Neural progenitor cell (in vitro differentiated cells): Measurements from ENCODE around the gene VILL. TPM values are rescaled to one million over a fixed set of nuclear protein-coding genes. Genes with fewer than 3 reads are reported as not detected.

Experiments used
- DNase-seq: peaks from one replicate; pipeline ENCODE4 v3.0.0-alpha.2; 2016; ENCODE audit warnings: low spot score
- H2AFZ ChIP-seq: fragments of 200-600 bp; sonication (generic); replicated peaks from 2 replicates; pipeline ENCODE4 v1.6.1; 2016; ENCODE audit warnings: antibody characterized with exemption
- H3F3A ChIP-seq: fragments of 200-600 bp; sonication (generic); 2 replicates; pipeline ENCODE4 v1.6.1; 2016; ENCODE audit warnings: antibody characterized with exemption, low read depth
- H3K27ac ChIP-seq: fragments of 200-600 bp; sonication (generic); 2 replicates; pipeline ENCODE4 v1.5.1; 2016; ENCODE audit warnings: mild to moderate bottlenecking
- H3K27me3 ChIP-seq: fragments of 200-600 bp; sonication (generic); 2 replicates; pipeline ENCODE4 v1.6.1; 2016; ENCODE audit warnings: mild to moderate bottlenecking, moderate library complexity
- H3K36me3 ChIP-seq: fragments of 200-600 bp; sonication (generic); 2 replicates; pipeline ENCODE4 v1.5.1; 2016
- H3K4me1 ChIP-seq: fragments of 200-600 bp; sonication (generic); 2 replicates; pipeline ENCODE4 v1.6.1; 2016; ENCODE audit warnings: mixed run types
- H3K4me2 ChIP-seq: fragments of 200-600 bp; sonication (generic); 2 replicates; pipeline ENCODE4 v1.6.1; 2016
- H3K4me3 ChIP-seq: fragments of 200-600 bp; sonication (generic); 2 replicates; pipeline ENCODE4 v1.5.1; 2016
- H3K79me2 ChIP-seq: fragments of 200-600 bp; sonication (generic); 2 replicates; pipeline ENCODE4 v1.6.1; 2016; ENCODE audit warnings: low read depth
- H3K9ac ChIP-seq: fragments of 200-600 bp; sonication (generic); 2 replicates; pipeline ENCODE4 v1.6.1; 2016
- H3K9me3 ChIP-seq: fragments of 200-600 bp; sonication (generic); 2 replicates; pipeline ENCODE4 v1.5.1; 2016; ENCODE audit warnings: low read depth
- H4K20me1 ChIP-seq: fragments of 200-600 bp; sonication (generic); 2 replicates; pipeline ENCODE4 v1.6.1; 2016; ENCODE audit warnings: low read depth
- H3K27ac Mint-ChIP-seq: 3 replicates; pipeline ENCODE4 v1.8.0; 2021; ENCODE audit warnings: mixed read lengths
- H3K27me3 Mint-ChIP-seq: 2 replicates; pipeline ENCODE4 v1.8.0; 2022; ENCODE audit warnings: low read depth, mild to moderate bottlenecking, inconsistent platforms, moderate library complexity, mixed read lengths; ENCODE audit not compliant: insufficient read depth
- H3K36me3 Mint-ChIP-seq: 3 replicates; pipeline ENCODE4 v1.8.0; 2021; ENCODE audit warnings: mixed read lengths
- H3K4me1 Mint-ChIP-seq: 3 replicates; pipeline ENCODE4 v1.8.0; 2021; ENCODE audit warnings: mixed read lengths
- H3K4me3 Mint-ChIP-seq: 3 replicates; pipeline ENCODE4 v1.8.0; 2021; ENCODE audit warnings: mild to moderate bottlenecking, moderate library complexity, mixed read lengths
- H3K9me3 Mint-ChIP-seq: 3 replicates; pipeline ENCODE4 v1.8.0; 2020; ENCODE audit warnings: mixed read lengths
- EZH2 ChIP-seq: fragments of 200-600 bp; sonication (generic); IDR thresholded peaks from 2 replicates; pipeline ENCODE4 v1.6.1; 2017; ENCODE audit warnings: antibody characterized with exemption, mild to moderate bottlenecking, moderate library complexity
- EZH2phosphoT487 ChIP-seq: fragments of 200-600 bp; sonication (generic); IDR thresholded peaks from 2 replicates; pipeline ENCODE4 v1.6.1; 2017; ENCODE audit warnings: antibody characterized with exemption
- total RNA-seq: library from RNA; depleted of rRNA; stranded (reverse); fragments of >200 nt; gene quantifications from 2 replicates; pipeline ENCODE4 v1.2.3, GENCODE V29; 2015; ENCODE audit warnings: low replicate concordance
- TF ChIP-seq, protein P1 (sequence below): fragments of 200-600 bp; sonication (generic); IDR thresholded peaks from 2 replicates; pipeline ENCODE4 v1.5.1; 2017; ENCODE audit warnings: antibody characterized with exemption, mild to moderate bottlenecking

The VILL gene
- total RNA-seq, 1 donor from 2014 or later, result 4.9 TPM

DNA sequence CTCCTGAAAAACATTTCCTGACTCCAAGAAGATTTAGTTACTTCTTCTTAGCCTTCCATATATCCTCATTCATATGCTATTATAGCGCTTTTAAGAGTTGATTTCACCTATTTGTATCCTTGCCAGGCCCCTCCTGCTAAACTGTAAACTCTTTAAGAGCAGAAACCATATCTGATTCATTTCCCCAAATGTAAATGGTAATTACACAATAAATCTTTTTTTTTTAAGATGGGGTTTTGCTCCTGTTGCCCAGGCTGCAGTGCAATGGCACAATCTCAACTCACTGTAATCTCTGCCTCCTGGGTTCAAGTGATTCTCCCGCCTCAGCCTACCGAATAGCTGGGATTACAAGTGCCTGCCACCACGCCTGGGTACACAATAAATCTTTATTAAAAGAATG lies 52.9 kb downstream of the VILL start:
- TF ChIP-seq EZH2phosphoT487 (no peak), EZH2 (no peak)
- TF ChIP-seq, protein P1, sequence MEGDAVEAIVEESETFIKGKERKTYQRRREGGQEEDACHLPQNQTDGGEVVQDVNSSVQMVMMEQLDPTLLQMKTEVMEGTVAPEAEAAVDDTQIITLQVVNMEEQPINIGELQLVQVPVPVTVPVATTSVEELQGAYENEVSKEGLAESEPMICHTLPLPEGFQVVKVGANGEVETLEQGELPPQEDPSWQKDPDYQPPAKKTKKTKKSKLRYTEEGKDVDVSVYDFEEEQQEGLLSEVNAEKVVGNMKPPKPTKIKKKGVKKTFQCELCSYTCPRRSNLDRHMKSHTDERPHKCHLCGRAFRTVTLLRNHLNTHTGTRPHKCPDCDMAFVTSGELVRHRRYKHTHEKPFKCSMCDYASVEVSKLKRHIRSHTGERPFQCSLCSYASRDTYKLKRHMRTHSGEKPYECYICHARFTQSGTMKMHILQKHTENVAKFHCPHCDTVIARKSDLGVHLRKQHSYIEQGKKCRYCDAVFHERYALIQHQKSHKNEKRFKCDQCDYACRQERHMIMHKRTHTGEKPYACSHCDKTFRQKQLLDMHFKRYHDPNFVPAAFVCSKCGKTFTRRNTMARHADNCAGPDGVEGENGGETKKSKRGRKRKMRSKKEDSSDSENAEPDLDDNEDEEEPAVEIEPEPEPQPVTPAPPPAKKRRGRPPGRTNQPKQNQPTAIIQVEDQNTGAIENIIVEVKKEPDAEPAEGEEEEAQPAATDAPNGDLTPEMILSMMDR, result no peak
- no peak overlapping the region for H3K27ac ChIP-seq
- Mint-ChIP-seq H3K4me3 (no peak overlapping the region), H3K27ac (no peak overlapping the region), H3K4me1 (peaks cover 7% of the 10 kb centered on the region), H3K36me3 (no peaks in the 10 kb centered on the region), H3K9me3 (no peaks in the 10 kb centered on the region), H3K27me3 (peaks cover 17% of the 10 kb centered on the region)
- no peak overlapping the region for H2AFZ ChIP-seq
- peaks cover 46% of the 10 kb centered on the region for H3K27me3 ChIP-seq
- H3K36me3 ChIP-seq, result no peaks in the 10 kb centered on the region
- H3K4me3 ChIP-seq, result no peak overlapping the region
- H4K20me1 ChIP-seq, result no peaks in the 10 kb centered on the region
- no peaks in the 10 kb centered on the region for H3K79me2 ChIP-seq
- H3K9me3 ChIP-seq, result no peaks in the 10 kb centered on the region
- H3F3A ChIP-seq, result peaks cover 7% of the 10 kb centered on the region
- no peak overlapping the region for H3K4me2 ChIP-seq
- peaks cover 3% of the 10 kb centered on the region for H3K4me1 ChIP-seq
- no peak for DNase-seq
- no peak overlapping the region for H3K9ac ChIP-seq

DNA sequence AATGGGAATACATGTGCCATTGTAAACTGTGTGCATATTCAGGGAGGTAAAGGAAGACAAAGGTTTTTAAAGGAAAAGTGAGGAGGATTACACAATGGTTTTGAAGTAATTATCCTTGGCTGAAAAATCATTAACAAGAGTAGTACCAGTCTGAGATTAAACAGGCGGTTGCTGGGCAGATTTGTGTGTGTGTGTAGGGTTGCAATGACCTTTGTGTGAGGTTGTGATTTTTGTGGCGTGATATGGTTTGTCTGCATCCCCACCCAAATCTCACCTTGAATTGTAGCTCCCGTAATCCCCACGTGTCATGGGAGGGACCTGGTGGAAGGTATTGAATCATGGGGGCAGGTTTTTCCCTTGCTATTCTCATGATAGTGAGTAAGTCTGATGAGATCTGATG lies 55.4 kb downstream of the VILL start:
- no peak for TF ChIP-seq EZH2
- TF ChIP-seq, protein P1, result no peak
- no peak for TF ChIP-seq EZH2phosphoT487
- no peaks in the 10 kb centered on the region for H3K36me3 ChIP-seq
- no peak overlapping the region for H2AFZ ChIP-seq
- H3K36me3 Mint-ChIP-seq, result no peaks in the 10 kb centered on the region
- no peaks in the 10 kb centered on the region for H4K20me1 ChIP-seq
- no peaks in the 10 kb centered on the region for H3F3A ChIP-seq
- peaks cover 2% of the 10 kb centered on the region for H3K9me3 Mint-ChIP-seq
- H3K4me2 ChIP-seq, result no peak overlapping the region
- H3K27me3 Mint-ChIP-seq, result peaks cover 5% of the 10 kb centered on the region
- H3K4me1 ChIP-seq, result no peaks in the 10 kb centered on the region
- DNase-seq, result no peak
- H3K4me3 Mint-ChIP-seq, result no peak overlapping the region
- no peak overlapping the region for H3K4me3 ChIP-seq
- H3K27ac ChIP-seq, result no peak overlapping the region
- H3K27me3 ChIP-seq, result peaks cover 20% of the 10 kb centered on the region
- H3K79me2 ChIP-seq, result no peaks in the 10 kb centered on the region
- no peak overlapping the region for H3K27ac Mint-ChIP-seq
- H3K4me1 Mint-ChIP-seq, result no peaks in the 10 kb centered on the region
- H3K9me3 ChIP-seq, result no peaks in the 10 kb centered on the region
- H3K9ac ChIP-seq, result no peak overlapping the region

DNA sequence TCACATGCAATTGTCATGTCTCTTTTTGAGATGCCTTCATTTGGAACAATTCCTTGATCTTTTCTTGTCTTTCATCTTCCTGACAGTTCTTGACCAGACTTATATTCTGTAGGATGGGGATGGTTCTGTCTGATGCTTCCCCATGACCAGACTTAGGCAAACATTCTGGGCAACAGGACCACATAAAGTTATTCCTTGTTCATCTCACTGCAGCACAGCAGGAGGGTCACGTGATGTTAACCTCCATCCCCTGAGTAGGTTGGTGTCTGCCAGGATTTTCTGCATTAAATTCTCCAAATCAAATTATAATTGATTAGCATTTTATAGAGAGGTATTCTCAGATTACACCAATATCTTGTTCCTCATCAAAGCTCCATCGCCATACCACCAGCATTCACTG lies 56.2 kb downstream of the VILL start:
- Mint-ChIP-seq H3K27me3 (peaks cover 5% of the 10 kb centered on the region), H3K27ac (no peak overlapping the region), H3K9me3 (peaks cover 3% of the 10 kb centered on the region), H3K4me1 (no peaks in the 10 kb centered on the region), H3K4me3 (no peak overlapping the region), H3K36me3 (no peaks in the 10 kb centered on the region)
- H3K9ac ChIP-seq, result no peak overlapping the region
- no peak overlapping the region for H3K27ac ChIP-seq
- H3K4me3 ChIP-seq, result no peak overlapping the region
- H3K27me3 ChIP-seq, result peaks cover 12% of the 10 kb centered on the region
- no peaks in the 10 kb centered on the region for H3K36me3 ChIP-seq
- no peaks in the 10 kb centered on the region for H3K79me2 ChIP-seq
- H3F3A ChIP-seq, result no peaks in the 10 kb centered on the region
- no peaks in the 10 kb centered on the region for H3K9me3 ChIP-seq
- no peaks in the 10 kb centered on the region for H4K20me1 ChIP-seq
- no peaks in the 10 kb centered on the region for H3K4me1 ChIP-seq
- DNase-seq, result no peak
- H2AFZ ChIP-seq, result no peak overlapping the region
- no peak for TF ChIP-seq EZH2
- no peak for TF ChIP-seq EZH2phosphoT487
- TF ChIP-seq, protein P1, result no peak
- no peak overlapping the region for H3K4me2 ChIP-seq

DNA sequence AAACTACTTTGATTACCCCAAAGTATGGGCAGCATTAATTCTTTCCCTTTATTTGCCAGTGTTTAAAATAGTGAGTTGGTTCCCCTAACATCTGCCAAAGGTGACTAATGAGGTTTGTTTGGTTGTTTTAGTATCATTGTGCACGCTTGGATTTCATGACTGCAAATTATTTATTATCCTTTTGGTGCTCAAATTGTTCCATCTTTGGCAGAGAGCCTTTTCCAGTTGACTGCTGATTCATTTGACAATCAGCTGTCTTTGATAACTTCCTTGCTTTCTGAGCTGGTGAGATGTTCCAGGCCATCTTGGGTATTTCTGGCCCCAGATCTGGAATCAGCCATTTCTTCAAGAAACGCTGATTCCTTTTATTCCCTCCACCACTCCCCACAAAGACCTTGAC lies 57.3 kb downstream of the VILL start:
- no peak overlapping the region for H3K27ac ChIP-seq
- Mint-ChIP-seq H3K4me1 (no peaks in the 10 kb centered on the region), H3K9me3 (peaks cover 8% of the 10 kb centered on the region), H3K27me3 (peaks cover 2% of the 10 kb centered on the region), H3K4me3 (no peak overlapping the region), H3K36me3 (no peaks in the 10 kb centered on the region), H3K27ac (no peak overlapping the region)
- H3K9me3 ChIP-seq, result no peaks in the 10 kb centered on the region
- TF ChIP-seq EZH2phosphoT487 (no peak), EZH2 (no peak)
- TF ChIP-seq, protein P1, result no peak
- no peak overlapping the region for H3K9ac ChIP-seq
- H3K36me3 ChIP-seq, result no peaks in the 10 kb centered on the region
- no peak overlapping the region for H2AFZ ChIP-seq
- DNase-seq, result no peak
- H3K4me3 ChIP-seq, result no peak overlapping the region
- H3F3A ChIP-seq, result no peaks in the 10 kb centered on the region
- H4K20me1 ChIP-seq, result no peaks in the 10 kb centered on the region
- no peaks in the 10 kb centered on the region for H3K4me1 ChIP-seq
- peaks cover 3% of the 10 kb centered on the region for H3K27me3 ChIP-seq
- H3K4me2 ChIP-seq, result no peak overlapping the region
- no peaks in the 10 kb centered on the region for H3K79me2 ChIP-seq
